Muscle layer of colon (tissue), 2 donors: Measurements from ENCODE around the gene ZNF281.

ENCODE experiments used
- H3K27ac ChIP-seq: one replicate; pipeline ENCODE4 v1.7.0; 2013; ENCODE audit warnings: low read depth, mild to moderate bottlenecking, low read length, moderate library complexity
- H3K27me3 ChIP-seq, 2 donors: one replicate each; pipeline ENCODE4 v1.7.0; 2013; ENCODE audit warnings: low read length in 2 of 2, mild to moderate bottlenecking in 2 of 2; ENCODE audit not compliant: insufficient read depth in 2 of 2, control insufficient read depth in 1 of 2
- H3K36me3 ChIP-seq: one replicate; pipeline ENCODE4 v1.7.0; 2013; ENCODE audit warnings: mild to moderate bottlenecking, low read length; ENCODE audit not compliant: insufficient read depth
- H3K4me1 ChIP-seq: one replicate; pipeline ENCODE4 v1.7.0; 2013; ENCODE audit warnings: mild to moderate bottlenecking, low read length; ENCODE audit not compliant: insufficient read depth
- H3K4me3 ChIP-seq, 2 donors: one replicate each; pipeline ENCODE4 v1.7.0; 2013; ENCODE audit warnings: low read length in 2 of 2, low read depth in 1 of 2, mild to moderate bottlenecking in 1 of 2, moderate library complexity in 1 of 2
- H3K9ac ChIP-seq: one replicate; pipeline ENCODE4 v1.7.0; 2013; ENCODE audit warnings: low read length
- H3K9me3 ChIP-seq: one replicate; pipeline ENCODE4 v1.7.0; 2013; ENCODE audit warnings: mild to moderate bottlenecking, low read length
- donor health status: abdominal sarcoma.
- donor health status: Adenocarcinoma of cecum.

Gene ZNF281

GRCh38 chr1:200409761-200410565, at the start of gene ZNF281:
TSS of gene ZNF281 (minus strand) at chr1:200410036. CDS start at chr1:200409705, 331 bp downstream.
- Histone ChIP-seq H3K9ac (no peak within 1 kb of the TSS), H3K9me3 (no peaks in the 10 kb centered on the region), H3K36me3 (no peaks in the 10 kb centered on the region), H3K27me3 (no peaks in the 10 kb centered on the region), H3K4me3 (peak within 1 kb of the TSS; percentile 78 to 93), H3K4me1 (peaks cover 40% of the 10 kb centered on the region), H3K27ac (peak within 1 kb of the TSS; percentile 82)

GRCh38 chr1:200458780-200459179, 48.9 kb upstream of the ZNF281 start:
- Histone ChIP-seq H3K36me3 (no peaks in the 10 kb centered on the region), H3K4me3 (no peak overlapping the region), H3K9ac (no peak overlapping the region), H3K27ac (no peak overlapping the region), H3K9me3 (no peaks in the 10 kb centered on the region), H3K4me1 (no peaks in the 10 kb centered on the region), H3K27me3 (no peaks in the 10 kb centered on the region)

- Histone ChIP-seq H3K9ac (no peak overlapping the region), H3K9me3 (no peaks in the 10 kb centered on the region), H3K27me3 (no peaks in the 10 kb centered on the region), H3K4me3 (no peak overlapping the region), H3K27ac (no peak overlapping the region), H3K36me3 (no peaks in the 10 kb centered on the region), H3K4me1 (no peaks in the 10 kb centered on the region)
These were observed 48.0 kb upstream of the ZNF281 start for GRCh38 chr1:200457810-200458209.

GRCh38 chr1:200454425-200454824, 44.6 kb upstream of the ZNF281 start:
- no peaks in the 10 kb centered on the region for H3K27me3 ChIP-seq
- H3K4me3 ChIP-seq: no peak overlapping the region
- H3K9me3 ChIP-seq: no peaks in the 10 kb centered on the region
- H3K9ac ChIP-seq: no peak overlapping the region
- no peaks in the 10 kb centered on the region for H3K36me3 ChIP-seq
- H3K27ac ChIP-seq: no peak overlapping the region
- H3K4me1 ChIP-seq: no peaks in the 10 kb centered on the region

- Histone ChIP-seq H3K36me3 (no peaks in the 10 kb centered on the region), H3K27me3 (no peaks in the 10 kb centered on the region), H3K4me1 (no peaks in the 10 kb centered on the region), H3K27ac (no peak overlapping the region), H3K9ac (no peak overlapping the region), H3K4me3 (no peak overlapping the region), H3K9me3 (no peaks in the 10 kb centered on the region)
These were observed 43.7 kb upstream of the ZNF281 start for GRCh38 chr1:200453553-200453905.

GRCh38 chr1:200452850-200453552, 43.2 kb upstream of the ZNF281 start:
- Histone ChIP-seq H3K9ac (no peak overlapping the region), H3K36me3 (no peaks in the 10 kb centered on the region), H3K27me3 (no peaks in the 10 kb centered on the region)

GRCh38 chr1:200448034-200448762, 38.4 kb upstream of the ZNF281 start:
- Histone ChIP-seq H3K27ac (no peak overlapping the region), H3K4me1 (no peaks in the 10 kb centered on the region), H3K9ac (no peak overlapping the region), H3K36me3 (no peaks in the 10 kb centered on the region), H3K27me3 (no peaks in the 10 kb centered on the region), H3K4me3 (no peak overlapping the region), H3K9me3 (no peaks in the 10 kb centered on the region)

More at GRCh38 chr1:200452850-200453552, 43.2 kb upstream of the ZNF281 start:
- Histone ChIP-seq H3K4me3 (no peak overlapping the region), H3K9me3 (no peaks in the 10 kb centered on the region), H3K4me1 (no peaks in the 10 kb centered on the region), H3K27ac (no peak overlapping the region)

- Histone ChIP-seq H3K27ac (no peak overlapping the region), H3K4me3 (no peak overlapping the region)
These were observed 35.4 kb upstream of the ZNF281 start for GRCh38 chr1:200445213-200445612.

GRCh38 chr1:200444478-200444877, 34.6 kb upstream of the ZNF281 start:
- Histone ChIP-seq H3K27me3 (no peaks in the 10 kb centered on the region), H3K4me1 (no peaks in the 10 kb centered on the region), H3K9ac (no peak overlapping the region)

More at GRCh38 chr1:200445213-200445612, 35.4 kb upstream of the ZNF281 start:
- Histone ChIP-seq H3K27me3 (no peaks in the 10 kb centered on the region), H3K36me3 (no peaks in the 10 kb centered on the region), H3K4me1 (no peaks in the 10 kb centered on the region), H3K9ac (no peak overlapping the region), H3K9me3 (no peaks in the 10 kb centered on the region)

GRCh38 chr1:200443860-200444259, 34.0 kb upstream of the ZNF281 start:
- Histone ChIP-seq H3K4me3 (no peak overlapping the region), H3K36me3 (no peaks in the 10 kb centered on the region), H3K27me3 (no peaks in the 10 kb centered on the region), H3K9me3 (no peaks in the 10 kb centered on the region), H3K4me1 (no peaks in the 10 kb centered on the region), H3K27ac (no peak overlapping the region), H3K9ac (no peak overlapping the region)

More at GRCh38 chr1:200444478-200444877, 34.6 kb upstream of the ZNF281 start:
- Histone ChIP-seq H3K9me3 (no peaks in the 10 kb centered on the region), H3K4me3 (no peak overlapping the region), H3K36me3 (no peaks in the 10 kb centered on the region), H3K27ac (no peak overlapping the region)

- Histone ChIP-seq H3K9ac (no peak overlapping the region), H3K9me3 (no peaks in the 10 kb centered on the region), H3K36me3 (no peaks in the 10 kb centered on the region), H3K27me3 (no peaks in the 10 kb centered on the region), H3K4me3 (no peak overlapping the region), H3K27ac (no peak overlapping the region), H3K4me1 (peaks cover under 1% of the 10 kb centered on the region)
These were observed 32.8 kb upstream of the ZNF281 start for GRCh38 chr1:200442537-200443156.
